ENCODE results near the gene ARHGEF39.
A peak's percentile ranks its signal among the peaks of the same experiment; 100 is the strongest.

The ARHGEF39 gene

DNA sequence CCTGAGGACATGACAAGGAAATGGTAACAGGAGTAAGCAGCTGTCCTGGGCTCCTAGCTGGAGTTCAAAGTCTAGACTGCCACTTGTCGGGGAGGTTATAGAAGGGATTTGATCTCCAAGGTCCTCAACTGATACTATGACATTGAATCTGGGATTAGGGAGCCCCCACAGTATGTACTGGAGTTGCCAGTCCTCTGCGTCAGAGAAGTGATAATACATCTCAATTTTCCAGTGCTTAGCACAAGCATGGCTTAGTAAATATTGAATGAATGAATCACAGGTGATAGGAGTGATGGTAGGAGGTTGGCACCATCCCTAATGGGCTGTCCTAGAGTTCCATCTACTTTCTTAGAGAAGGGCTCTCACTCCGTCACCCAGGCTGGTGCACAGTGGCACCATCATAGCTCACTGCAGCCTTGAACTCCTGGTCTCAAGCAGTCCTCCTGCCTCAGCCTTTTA is 31.0 kb upstream of the ARHGEF39 start:
- no peak overlapping the region for H3K27ac ChIP-seq (replicated peaks)

DNA sequence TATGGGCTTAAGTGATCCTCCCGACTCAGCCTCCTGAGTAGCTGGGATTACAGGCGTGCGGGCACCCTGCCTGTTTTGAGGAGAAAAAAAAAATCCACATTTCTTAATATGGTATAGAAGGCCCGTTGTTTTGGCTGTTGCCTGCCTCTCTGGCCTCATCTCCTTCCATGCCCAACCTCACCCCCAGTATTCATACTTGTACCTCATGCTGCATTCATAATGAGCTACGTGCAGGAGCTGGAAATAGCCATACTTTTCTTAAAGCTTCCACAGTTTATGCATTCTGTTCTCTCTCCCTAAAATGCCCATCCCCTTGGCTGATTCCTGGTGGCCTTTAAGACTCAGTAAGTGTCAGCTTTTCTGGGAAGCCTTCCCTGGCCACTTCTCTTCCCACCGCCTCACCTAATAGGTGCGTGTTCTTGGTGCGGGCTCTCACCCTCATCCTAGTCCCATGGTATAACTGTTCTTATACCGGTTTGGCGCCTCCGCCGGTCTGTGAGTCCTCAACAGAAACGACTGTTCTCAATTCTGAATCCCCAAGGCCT is 26.8 kb upstream of the ARHGEF39 start:
- no peaks in the 10 kb centered on the region for H3K27me3 ChIP-seq (ENCODE audit: insufficient read depth, poor library complexity, severe bottlenecking)
- TF ChIP-seq, protein P1, sequence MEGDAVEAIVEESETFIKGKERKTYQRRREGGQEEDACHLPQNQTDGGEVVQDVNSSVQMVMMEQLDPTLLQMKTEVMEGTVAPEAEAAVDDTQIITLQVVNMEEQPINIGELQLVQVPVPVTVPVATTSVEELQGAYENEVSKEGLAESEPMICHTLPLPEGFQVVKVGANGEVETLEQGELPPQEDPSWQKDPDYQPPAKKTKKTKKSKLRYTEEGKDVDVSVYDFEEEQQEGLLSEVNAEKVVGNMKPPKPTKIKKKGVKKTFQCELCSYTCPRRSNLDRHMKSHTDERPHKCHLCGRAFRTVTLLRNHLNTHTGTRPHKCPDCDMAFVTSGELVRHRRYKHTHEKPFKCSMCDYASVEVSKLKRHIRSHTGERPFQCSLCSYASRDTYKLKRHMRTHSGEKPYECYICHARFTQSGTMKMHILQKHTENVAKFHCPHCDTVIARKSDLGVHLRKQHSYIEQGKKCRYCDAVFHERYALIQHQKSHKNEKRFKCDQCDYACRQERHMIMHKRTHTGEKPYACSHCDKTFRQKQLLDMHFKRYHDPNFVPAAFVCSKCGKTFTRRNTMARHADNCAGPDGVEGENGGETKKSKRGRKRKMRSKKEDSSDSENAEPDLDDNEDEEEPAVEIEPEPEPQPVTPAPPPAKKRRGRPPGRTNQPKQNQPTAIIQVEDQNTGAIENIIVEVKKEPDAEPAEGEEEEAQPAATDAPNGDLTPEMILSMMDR (IDR thresholded peaks at IDR 0.05; ENCODE audit: insufficient read depth, low read length) = no peak
- TF ChIP-seq GABPA (IDR thresholded peaks at IDR 0.05; ENCODE audit: low read depth) (no peak), SPI1 (IDR thresholded peaks at IDR 0.05; ENCODE audit: borderline replicate concordance, low read depth) (no peak), POLR2AphosphoS5 (IDR thresholded peaks at IDR 0.05; ENCODE audit: low read depth) (no peak)
- TF ChIP-seq, protein P2, sequence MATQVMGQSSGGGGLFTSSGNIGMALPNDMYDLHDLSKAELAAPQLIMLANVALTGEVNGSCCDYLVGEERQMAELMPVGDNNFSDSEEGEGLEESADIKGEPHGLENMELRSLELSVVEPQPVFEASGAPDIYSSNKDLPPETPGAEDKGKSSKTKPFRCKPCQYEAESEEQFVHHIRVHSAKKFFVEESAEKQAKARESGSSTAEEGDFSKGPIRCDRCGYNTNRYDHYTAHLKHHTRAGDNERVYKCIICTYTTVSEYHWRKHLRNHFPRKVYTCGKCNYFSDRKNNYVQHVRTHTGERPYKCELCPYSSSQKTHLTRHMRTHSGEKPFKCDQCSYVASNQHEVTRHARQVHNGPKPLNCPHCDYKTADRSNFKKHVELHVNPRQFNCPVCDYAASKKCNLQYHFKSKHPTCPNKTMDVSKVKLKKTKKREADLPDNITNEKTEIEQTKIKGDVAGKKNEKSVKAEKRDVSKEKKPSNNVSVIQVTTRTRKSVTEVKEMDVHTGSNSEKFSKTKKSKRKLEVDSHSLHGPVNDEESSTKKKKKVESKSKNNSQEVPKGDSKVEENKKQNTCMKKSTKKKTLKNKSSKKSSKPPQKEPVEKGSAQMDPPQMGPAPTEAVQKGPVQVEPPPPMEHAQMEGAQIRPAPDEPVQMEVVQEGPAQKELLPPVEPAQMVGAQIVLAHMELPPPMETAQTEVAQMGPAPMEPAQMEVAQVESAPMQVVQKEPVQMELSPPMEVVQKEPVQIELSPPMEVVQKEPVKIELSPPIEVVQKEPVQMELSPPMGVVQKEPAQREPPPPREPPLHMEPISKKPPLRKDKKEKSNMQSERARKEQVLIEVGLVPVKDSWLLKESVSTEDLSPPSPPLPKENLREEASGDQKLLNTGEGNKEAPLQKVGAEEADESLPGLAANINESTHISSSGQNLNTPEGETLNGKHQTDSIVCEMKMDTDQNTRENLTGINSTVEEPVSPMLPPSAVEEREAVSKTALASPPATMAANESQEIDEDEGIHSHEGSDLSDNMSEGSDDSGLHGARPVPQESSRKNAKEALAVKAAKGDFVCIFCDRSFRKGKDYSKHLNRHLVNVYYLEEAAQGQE (IDR thresholded peaks at IDR 0.05; ENCODE audit: insufficient replicate concordance, low read depth) = no peak
- no peak overlapping the region for H3K27ac ChIP-seq (replicated peaks)
- DNase-seq (ENCODE audit: low read depth in 1 of 2, low spot score in 1 of 2) = no peak
- H3K4me3 ChIP-seq (replicated peaks; ENCODE audit: insufficient read depth, low read length) = no peak overlapping the region

More for the DNA sequence above, 31.0 kb upstream of the ARHGEF39 start:
- TF ChIP-seq, protein P1 (IDR thresholded peaks at IDR 0.05; ENCODE audit: insufficient read depth, low read length) = no peak
- TF ChIP-seq, protein P2 (IDR thresholded peaks at IDR 0.05; ENCODE audit: insufficient replicate concordance, low read depth) = no peak
- TF ChIP-seq POLR2AphosphoS5 (IDR thresholded peaks at IDR 0.05; ENCODE audit: low read depth) (no peak), SPI1 (IDR thresholded peaks at IDR 0.05; ENCODE audit: borderline replicate concordance, low read depth) (no peak), GABPA (IDR thresholded peaks at IDR 0.05; ENCODE audit: low read depth) (no peak)
- DNase-seq (ENCODE audit: low read depth in 1 of 2, low spot score in 1 of 2) = no peak
- no peak overlapping the region for H3K4me3 ChIP-seq (replicated peaks; ENCODE audit: insufficient read depth, low read length)
- H3K27me3 ChIP-seq (ENCODE audit: insufficient read depth, poor library complexity, severe bottlenecking) = no peaks in the 10 kb centered on the region

DNA sequence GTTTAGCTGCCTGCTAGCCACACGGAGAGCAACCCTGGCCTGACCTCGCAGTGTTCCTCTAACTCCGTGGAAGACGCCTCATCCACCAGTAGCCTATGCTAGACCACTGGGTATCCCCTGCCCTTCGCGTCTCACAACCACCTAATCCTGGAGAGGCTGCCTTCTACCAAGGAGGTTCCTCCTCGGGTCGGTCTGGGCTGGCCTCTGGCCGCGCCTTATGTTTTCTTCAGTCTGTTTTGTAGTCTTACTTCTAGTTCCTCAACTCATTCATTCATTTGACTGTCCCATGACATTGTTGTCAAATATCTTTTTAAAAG is 26.3 kb upstream of the ARHGEF39 start:
- peak overlapping the region; percentile 77 for H3K27ac ChIP-seq (replicated peaks)
- peak overlapping the region; percentile 67 for H3K4me3 ChIP-seq (replicated peaks; ENCODE audit: insufficient read depth, low read length)
- TF ChIP-seq, protein P1 (IDR thresholded peaks at IDR 0.05; ENCODE audit: insufficient read depth, low read length) = no peak
- TF ChIP-seq, protein P2 (IDR thresholded peaks at IDR 0.05; ENCODE audit: insufficient replicate concordance, low read depth) = no peak
- TF ChIP-seq POLR2AphosphoS5 (IDR thresholded peaks at IDR 0.05; ENCODE audit: low read depth) = no peak
- TF ChIP-seq SPI1 (IDR thresholded peaks at IDR 0.05; ENCODE audit: borderline replicate concordance, low read depth) = no peak
- TF ChIP-seq GABPA (IDR thresholded peaks at IDR 0.05; ENCODE audit: low read depth) = no peak
- H3K27me3 ChIP-seq (ENCODE audit: insufficient read depth, poor library complexity, severe bottlenecking) = no peaks in the 10 kb centered on the region
- DNase-seq (ENCODE audit: low read depth in 1 of 2, low spot score in 1 of 2) = peak; percentile 16 to 25
